DMS53 (cell line): ENCODE results near the gene NBPF3.
A peak's percentile ranks its signal among the peaks of the same experiment; 100 is the strongest.
"Not testable (repeated sequence)": the region's sequence is repeated elsewhere in the genome, so short reads cannot be mapped to it uniquely, and the experiment has no call there.

Source experiments
- DNase-seq: peaks from one replicate; lab custom pipeline; 2025; lab: John Stamatoyannopoulos, UW

Gene NBPF3

GRCh38 chr1:21518774-21519455, 79.0 kb downstream of the NBPF3 start:
- DNase-seq: no peak

GRCh38 chr1:21519486-21520070, 79.6 kb downstream of the NBPF3 start:
- DNase-seq: not testable (repeated sequence)

DNA sequence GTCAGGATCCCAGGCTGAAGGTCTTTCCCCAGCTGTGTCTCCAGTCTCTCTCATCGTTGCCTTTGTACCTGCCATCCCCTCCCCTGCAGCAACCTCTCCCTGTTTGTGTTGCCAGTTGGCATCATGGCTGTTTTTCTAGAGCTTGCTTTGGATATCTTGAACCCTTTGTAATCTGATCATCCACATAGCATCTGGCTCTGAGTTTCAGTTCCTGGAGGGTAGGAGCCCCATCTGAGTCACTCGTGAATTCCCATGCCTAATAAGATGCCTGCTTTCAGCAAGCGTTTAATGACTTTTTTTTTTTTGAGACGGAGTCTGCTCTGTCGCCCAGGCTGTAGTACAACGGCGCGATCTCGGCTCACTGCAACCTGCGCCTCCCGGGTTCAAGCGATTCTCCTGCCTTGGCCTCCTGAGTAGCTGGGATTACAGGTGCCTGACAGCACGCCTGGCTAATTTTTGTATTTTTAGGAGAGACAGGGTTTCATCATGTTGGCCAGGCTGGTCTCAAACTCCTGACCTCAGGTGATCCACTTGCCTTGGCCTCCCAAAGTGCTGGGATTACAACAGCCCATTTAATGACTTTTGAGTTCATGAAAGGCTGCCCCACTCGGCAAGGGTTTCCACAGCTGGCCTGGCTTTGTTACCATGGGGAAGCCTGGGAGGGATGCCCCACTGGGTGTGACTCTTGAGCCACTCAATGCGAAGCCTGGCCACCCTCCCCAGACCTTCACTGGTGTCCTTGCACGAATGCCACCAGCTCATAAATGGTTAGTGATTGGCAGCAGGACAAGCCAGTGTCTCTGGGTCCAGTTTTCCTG, 81.2 kb downstream of the NBPF3 start:
- peak; percentile 57 for DNase-seq

- no peak for DNase-seq
These were observed 81.8 kb downstream of the NBPF3 start for GRCh38 chr1:21521717-21522060.

DNA sequence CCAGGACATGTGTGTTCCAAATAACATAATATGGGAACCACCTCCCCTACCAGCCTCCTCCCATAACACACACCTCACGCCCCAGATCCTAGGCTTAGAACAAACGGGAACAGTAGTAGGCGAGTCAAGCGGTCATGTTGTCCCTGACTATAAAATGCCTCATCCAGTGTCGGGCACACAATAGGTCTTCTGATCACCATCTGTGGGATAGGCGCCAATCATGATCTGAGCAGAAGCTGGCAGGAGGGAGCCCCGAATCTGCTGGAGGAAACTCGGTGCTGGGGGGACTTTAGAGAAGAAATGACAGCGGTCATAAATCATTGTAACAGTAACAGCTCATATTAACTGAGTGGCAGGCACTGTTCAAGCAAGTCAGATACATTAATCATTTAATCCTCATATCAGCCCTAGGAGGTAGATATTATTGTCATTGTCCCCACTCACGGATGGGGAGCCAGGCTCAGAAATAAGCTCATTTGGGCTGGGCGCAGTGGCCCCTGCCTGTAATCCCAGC, 82.6 kb downstream of the NBPF3 start:
- DNase-seq: no peak

DNA sequence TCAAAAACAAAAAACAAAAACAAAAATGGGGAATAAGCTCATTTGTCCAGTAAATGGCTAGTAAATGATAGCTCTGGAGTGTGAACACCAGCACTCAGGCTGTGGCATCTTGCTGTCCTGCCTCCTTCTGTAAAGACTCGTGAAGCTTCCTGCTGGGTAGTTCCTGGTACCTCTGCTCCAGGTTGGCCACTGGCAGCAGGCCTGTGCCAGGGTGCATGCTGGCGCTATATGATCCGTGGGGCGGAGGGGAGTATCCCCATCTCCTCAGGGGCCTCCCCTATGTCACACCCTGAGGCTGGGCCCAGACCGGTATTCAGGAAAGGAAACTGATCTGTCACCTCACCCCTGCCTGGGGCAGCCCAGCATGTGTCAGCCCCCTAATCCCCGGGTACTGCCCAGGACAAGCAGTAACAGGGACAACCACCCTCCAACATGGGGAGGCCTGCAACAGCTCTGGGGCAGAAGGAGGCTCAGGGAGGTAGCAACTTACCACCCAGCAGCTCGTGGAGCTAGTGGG, 83.4 kb downstream of the NBPF3 start:
- no peak for DNase-seq

- DNase-seq: no peak
These were observed 84.3 kb downstream of the NBPF3 start for GRCh38 chr1:21524220-21524619.

DNA sequence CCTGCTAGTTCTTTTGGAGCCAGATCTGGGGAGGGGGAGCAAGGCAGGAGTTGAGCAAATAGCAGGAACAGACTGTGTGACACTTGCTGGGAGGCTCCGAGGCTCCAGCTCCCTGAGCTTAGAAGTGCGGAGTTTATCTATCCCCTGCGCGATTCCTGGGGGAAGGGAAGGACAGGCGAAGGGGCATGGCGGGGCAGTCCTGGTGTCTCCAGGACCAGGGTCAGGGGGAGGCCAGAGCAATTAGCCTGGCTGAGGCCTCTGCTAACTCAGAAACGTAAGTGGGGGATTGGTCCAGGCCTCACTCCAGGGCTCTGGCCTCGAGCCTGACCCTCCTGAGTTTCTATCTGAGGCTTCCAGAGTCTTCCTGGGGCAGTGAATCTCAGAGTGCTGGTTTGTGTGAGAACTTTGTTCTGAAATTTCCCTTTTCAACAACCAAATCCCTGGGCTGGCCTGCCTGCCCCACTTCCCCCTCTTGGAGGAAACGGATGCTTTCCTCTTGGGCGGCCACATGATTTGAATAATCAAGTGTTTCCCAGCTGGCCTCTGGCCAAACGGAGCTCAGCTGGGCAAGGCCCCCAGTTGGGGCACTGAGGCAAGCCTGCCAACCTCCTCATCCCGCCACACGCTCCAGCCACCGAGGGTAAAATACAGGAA, 84.9 kb downstream of the NBPF3 start:
- DNase-seq: no peak

DNA sequence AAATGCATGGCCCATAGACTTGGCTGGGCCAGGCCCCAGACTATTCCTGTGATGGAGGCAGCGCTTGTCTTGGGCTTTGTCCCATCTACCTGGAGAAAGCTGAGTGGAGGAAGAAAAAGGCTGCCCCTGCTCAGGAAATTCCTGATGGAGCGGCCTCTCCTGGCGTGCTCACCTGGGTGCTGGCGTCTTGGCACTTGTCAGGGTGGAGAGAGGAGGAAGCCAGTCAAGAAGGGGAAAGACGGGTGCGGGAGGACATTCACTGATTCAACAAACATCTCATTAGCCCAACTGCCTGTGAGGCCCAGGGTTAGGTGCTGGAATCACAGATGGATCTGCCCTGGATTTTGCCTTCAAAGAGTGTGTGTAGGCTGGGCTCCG, 85.4 kb downstream of the NBPF3 start:
- DNase-seq: no peak

DNA sequence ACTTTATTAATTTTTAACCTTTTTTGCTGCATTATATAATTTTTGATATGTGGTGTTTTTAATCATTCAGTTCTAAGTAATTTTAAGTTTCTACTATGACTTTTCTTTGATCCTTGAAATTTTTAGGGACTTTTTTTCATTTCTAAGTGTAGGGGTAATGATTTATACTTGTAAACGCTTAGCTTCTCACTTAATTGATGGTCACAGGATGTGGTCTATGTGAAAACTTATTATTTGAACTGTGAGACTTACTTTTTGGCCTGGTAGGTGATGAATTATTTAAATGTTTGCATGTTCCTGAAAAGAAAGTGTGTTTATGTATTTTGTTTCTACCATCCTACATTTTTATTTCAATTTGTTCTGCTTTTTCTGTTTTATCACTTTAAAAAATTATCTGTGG, 86.5 kb downstream of the NBPF3 start:
- DNase-seq: no peak

GRCh38 chr1:21530368-21531016, 90.6 kb downstream of the NBPF3 start:
- DNase-seq: no peak

DNA sequence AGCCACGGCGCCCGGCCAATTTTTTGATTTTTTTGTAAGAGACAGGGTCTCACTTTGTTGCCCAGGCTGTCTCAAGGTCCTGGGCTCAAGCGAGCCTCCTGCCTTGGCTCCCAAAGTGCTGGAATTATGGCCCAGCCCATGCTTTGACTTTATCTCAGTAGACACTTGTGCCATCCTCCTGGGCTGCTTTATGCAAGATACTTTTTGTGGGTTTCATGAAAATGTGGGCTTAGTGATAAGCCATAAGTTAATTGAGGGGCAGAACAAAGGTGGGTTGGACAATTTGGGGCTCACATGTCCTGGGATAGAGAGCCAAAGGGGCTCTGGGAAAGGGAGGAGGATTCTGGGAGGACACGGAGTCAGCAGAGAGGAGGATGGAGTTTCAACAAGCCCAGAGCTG, 91.3 kb downstream of the NBPF3 start:
- DNase-seq: no peak

DNA sequence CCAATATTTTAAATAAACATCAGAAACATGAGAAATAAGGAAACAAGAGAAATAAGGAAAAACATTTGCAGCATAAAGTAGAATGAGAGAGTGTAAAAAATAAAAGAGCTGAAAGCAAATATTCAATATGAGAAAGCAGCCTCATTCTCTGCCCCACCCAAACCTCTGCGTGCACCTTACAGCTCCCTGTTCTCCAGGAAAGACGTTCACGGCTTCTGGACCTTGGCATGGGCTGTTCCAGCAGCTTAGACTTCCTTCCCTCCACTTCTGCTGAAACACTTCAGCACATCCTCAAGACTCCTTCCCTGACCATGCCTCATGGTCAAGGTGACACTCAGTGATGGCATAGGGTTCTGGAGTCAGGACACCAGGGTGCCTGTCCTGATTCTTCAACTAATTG, 92.6 kb downstream of the NBPF3 start:
- DNase-seq: no peak

- DNase-seq: no peak
These were observed 93.1 kb downstream of the NBPF3 start for GRCh38 chr1:21532992-21533534.

GRCh38 chr1:21534146-21534545, 94.2 kb downstream of the NBPF3 start:
- DNase-seq: no peak
